ENCODE measurements around the gene GPR180.
"Not testable (repeated sequence)": the region's sequence is repeated elsewhere in the genome, so short reads cannot be mapped to it uniquely, and the experiment has no call there.

GPR180 gene

DNA sequence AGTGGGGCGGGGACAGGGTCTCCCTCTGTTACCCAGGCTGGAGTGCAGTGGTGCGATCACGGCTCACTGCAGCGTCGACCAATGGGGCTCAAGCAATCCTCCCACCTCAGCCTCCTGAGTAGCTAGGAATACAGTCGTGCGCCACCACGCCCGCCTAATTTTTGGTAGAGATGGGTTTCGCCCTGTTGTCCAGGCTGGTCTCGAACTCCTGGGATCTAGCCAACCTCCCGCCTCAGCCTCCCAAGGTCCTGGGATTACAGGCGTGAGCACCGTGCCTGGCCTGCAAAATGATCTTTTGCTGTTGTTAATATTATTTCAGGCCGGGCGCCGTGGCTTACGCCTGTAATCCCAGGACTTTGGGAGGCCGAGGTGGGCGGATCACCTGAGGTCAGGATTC lies 5.1 kb upstream of the GPR180 start:
- DNase-seq (ENCODE audit: low read depth) = no peak

DNA sequence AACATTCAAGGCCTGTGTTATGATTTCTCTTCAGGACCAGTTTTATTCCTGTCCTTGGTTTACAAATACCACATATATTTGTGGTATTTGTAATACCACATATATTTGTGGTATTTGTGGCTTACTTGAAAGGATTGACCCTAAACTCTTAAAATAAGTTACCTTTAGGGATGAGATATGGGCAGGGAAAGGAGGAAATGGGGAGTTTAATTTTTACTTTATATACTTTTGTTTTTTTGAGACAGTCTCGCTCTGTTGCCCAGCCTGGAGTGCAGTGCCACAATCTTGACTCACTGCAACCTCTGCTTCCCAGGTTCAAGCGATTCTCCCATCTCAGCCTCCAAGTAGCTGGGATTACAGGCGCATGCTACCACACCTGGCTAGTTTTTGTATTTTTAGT lies 3.4 kb upstream of the GPR180 start:
- no peak for DNase-seq (ENCODE audit: low read depth)

DNA sequence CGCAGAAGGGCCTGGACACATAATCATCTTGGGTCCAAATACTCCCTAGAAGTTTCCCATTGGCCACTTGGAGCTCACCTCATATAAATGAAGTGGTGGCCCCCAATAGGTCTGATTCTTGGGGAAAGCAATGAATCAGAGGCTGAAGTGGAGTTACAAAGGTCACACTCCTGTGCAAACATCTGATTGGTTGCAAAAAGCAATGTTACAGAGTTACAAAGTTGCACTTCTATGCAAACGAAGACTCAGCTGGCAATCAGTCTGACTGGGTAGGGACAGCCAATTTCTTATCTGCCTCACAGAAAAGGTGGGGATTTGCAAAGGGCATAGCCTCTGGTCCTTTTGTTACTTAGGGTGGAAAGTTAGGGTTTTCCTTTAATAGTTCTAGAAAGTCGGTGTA lies 1.8 kb upstream of the GPR180 start:
- no peak for DNase-seq (ENCODE audit: low read depth)

DNA sequence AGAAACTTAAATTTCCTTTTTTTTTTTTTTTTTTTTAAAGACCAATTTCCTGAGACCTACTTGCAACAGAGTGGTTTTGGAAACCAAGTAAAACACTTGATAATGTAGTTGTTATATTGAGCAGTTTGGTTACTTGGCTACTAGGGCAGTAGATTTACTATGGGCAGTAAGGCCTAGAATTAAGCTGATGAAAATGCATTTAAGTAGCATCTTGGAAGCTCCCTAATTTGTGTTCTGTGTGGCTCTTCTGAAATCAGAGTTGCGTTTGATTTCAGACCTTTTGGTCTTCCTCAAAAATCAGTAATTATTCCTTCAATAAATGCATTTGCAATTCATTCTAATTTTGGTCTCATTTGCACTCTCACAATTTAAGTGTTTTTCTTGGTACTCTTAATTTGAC lies 810 bp downstream of the GPR180 start:
- no peak for DNase-seq (ENCODE audit: low read depth)

DNA sequence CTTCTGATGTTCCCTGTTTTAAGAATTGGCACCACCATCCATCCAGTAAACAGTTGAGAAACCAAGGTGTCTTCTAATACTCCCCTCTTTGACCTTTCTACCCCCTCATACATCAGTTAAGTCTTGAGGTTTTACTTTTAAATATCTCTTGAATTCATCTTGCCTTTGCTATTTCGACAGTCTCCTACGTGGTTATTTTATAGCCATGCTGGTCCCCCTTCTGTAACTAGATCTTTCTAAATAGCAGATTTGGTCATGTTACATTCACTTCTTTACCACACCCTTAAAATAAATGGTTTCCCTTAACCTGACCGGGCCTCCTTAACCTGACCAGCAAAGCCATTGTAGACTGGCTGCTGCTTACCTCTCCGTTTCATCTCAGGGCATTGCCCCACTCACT lies 5.4 kb downstream of the GPR180 start:
- no peak for DNase-seq (ENCODE audit: low read depth)

DNA sequence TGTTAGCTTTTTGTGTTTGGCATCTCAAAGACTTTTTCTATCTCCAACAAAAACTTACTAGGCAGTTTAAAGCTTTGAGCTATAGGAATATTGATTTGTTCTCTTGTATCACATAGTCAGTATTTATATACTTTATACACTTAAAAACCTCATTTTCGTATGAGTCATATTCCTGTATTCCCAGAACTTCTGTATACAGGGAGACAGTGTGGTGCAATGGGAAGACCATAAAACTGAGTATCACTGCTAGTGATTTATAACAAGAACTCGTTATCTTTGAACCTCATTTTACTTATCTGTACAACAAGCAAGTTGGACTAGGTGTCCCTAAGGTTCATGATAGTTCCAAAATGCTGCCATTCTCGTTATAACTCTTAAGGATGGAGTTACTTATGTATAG lies 6.3 kb downstream of the GPR180 start:
- no peak for DNase-seq (ENCODE audit: low read depth)

DNA sequence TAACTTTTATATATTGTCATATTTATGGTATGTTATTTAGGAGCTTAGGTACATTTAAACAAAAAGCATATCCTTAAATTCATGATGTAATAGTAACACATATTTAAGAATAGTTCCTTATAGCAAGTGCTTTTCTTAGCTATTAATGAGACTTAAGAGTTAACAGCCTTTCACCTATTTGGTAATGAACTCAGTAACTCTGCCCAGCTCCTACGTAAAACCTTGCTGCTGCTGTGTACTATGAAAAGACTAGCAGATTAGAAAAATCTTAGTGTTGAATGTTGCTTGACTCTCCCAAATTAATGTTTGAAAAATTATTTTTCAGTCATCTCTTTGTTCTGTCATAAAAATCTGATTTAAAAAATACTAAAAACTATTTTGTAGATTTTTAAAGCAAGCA lies 6.9 kb downstream of the GPR180 start:
- no peak for DNase-seq (ENCODE audit: low read depth)

DNA sequence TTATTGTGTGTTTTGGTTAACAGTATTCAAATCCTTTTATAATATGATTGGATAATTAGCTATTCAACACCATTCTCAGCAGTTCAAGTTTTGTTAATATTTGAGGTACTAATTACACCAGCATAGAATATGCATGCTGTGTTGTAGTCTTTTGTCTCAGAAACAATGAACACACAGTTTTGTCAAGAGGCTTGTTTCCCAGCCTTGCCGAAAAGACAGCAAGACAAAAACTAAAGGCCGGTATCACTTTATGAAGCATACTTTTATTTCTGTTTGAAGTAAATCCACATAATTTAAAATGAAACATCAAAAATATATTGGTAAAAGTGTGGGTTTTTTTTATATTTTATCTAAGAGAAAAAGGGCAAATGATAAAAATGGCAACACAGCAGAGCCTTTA lies 7.5 kb downstream of the GPR180 start:
- no peak for DNase-seq (ENCODE audit: low read depth)

DNA sequence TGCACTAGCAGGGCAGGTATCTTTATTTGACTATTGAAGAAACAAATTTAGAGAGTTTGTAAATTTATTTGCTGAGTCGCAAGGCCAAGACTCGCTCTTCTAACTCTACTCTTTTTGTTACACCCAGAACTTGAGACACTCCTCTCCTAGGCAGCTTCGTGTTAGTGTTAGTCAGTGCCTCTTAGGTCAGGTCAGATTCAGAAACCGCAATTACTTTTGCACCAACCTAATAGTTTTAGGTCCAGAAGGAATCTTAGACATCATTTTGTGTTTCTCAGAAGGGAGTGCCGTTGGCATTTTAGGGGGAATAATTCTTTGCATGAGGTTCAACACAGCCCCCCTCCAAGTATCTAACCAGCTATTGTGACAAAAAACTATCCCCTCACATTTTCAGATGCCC lies 8.8 kb downstream of the GPR180 start:
- no peak for DNase-seq (ENCODE audit: low read depth)

DNA sequence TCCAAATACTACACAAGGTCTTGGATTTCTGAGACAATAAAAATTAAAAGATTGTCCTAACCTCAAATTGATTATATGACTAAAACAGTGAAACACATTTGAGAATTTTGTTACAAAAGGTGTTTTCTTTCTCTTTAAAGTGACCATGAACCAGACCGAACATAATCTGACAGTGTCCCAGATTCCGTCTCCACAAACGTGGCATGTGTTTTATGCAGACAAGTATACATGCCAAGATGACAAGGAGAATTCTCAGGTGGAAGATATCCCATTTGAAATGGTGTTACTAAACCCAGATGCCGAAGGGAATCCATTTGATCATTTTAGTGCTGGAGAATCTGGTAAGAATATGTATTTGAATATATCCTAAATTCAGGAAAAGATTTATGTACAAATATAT lies 10.4 kb downstream of the GPR180 start:
- no peak for DNase-seq (ENCODE audit: low read depth)

DNA sequence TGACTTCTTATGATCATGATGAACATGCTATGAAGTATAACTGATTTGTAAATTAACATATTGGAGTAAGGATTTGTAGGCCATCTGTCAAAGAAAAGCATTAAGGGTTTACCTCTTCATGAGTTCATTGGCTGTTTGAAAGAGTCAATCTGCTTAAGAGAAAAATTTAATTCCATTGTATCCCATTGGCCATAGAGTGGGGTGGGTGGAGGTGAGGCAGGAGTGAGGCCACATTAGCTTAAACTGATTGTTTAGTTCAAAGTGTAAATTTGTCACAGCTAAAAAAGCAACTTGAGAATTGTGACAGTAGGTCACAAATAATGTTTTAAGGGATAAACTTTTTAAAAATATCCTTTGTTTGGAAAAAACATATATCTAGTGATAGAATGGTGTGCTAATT lies 11.4 kb downstream of the GPR180 start:
- DNase-seq (ENCODE audit: low read depth) = no peak

DNA sequence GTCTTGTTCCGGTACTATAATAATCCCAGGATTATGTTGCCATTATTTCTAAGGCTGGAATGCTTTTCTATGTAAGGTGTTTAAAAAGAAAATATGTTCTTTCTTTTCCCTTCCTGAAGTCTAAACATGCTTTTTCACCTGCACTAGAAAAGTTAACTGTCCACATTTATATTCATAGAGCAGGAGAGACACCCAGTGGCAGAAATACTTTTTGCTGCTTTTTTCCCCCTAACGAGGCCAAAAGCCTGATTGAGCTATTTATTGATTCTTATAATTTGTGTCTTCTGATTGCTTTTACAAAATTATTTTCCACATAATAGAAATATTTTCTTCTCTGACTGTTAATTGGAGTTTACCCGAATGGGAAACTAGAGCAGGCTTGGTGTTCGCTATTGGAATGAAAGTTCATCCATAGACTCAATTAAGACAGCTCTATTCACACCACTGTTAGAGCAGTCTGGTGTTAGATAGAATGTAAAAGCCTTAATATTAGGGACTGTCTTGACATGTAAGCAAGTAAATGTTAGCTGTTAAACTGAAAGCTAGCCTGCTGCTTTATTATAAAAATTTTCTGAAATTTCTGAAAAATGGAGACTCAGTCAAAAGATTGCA lies 15.8 kb downstream of the GPR180 start:
- no peak for DNase-seq (ENCODE audit: low read depth)

DNA sequence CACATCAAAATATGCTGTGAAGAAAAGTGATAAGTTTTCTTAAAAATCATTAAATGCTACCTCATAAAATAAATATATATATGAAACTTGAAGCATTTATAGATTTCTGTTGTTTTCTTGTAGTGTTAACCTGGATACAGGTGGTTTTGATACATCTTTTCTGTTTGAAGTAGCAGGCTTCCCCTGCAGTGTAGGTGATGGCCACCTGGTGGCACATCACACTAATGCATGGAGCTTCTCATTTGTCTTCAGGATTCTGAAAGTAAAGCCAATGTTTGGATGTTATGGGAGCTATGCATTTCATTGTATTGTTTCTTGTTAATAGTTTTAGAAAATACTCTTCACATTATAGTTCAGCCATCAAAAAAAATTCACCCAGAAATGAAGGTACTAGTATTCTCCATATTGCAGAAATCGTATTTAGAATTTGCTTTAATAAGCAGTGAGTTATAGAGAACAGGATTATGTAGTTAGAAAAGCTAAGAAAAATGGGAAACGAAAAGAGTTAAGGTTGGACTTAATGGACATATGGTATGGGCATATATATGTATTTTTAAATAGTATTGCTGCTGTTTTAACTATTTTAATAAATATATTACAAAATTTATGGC lies 18.7 kb downstream of the GPR180 start:
- DNase-seq (ENCODE audit: low read depth) = no peak

DNA sequence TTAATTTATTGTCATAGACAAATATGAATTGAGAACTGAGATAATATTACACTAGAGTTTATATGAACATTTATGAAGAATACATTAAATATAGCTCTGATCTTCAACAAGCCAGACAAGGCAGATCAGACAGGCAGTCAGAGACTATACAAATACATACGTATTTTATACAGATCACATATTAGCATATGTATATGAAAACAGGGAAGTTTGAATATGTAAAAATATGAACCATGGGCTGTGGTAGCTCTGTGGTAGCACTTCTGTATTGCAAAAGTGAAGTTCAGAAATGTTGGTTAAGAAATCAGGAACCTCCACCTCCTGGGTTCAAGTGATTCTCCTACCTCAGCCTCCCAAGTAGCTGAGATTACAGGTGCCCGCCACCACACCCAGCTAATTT lies 20.7 kb downstream of the GPR180 start:
- DNase-seq (ENCODE audit: low read depth) = no peak

DNA sequence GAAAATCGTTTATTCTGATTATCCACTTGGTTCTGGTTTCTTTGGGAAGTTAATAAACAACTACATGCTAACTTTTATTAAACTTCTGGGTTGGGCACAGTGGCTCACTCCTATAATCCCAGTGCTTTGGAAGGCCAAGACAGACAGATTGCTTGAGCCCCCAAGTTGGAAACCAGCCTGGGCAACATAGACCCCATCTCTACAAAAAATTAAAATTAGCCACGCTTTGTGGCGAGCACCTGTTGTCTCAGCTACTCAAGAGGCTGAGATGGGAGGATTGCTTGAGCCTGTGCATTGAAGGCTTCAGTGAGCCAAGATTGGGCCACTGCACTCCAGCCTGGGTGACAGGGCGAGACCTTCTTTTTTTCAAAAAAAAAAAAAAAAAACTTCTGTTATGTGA lies 21.7 kb downstream of the GPR180 start:
- no peak for DNase-seq (ENCODE audit: low read depth)

DNA sequence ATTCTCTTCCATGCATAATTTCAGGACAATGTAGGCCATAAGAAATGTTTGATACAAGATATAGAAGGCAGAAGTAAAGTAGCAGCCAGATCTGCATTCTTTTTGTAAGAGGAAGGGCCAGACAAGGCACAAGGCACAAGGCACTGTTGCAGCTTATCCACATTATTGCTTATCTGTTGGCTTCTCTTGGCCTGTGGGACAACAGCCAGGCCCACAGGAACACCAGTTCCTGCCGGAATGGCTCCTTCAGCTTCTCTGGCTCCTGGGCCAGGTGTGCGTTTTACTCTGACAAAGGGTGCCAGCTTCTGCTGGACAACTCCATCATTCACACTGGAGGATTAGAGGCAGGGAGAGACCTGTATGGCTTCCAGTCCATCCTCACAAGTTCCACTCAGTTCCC lies 29.2 kb downstream of the GPR180 start:
- no peak for DNase-seq (ENCODE audit: low read depth)

DNA sequence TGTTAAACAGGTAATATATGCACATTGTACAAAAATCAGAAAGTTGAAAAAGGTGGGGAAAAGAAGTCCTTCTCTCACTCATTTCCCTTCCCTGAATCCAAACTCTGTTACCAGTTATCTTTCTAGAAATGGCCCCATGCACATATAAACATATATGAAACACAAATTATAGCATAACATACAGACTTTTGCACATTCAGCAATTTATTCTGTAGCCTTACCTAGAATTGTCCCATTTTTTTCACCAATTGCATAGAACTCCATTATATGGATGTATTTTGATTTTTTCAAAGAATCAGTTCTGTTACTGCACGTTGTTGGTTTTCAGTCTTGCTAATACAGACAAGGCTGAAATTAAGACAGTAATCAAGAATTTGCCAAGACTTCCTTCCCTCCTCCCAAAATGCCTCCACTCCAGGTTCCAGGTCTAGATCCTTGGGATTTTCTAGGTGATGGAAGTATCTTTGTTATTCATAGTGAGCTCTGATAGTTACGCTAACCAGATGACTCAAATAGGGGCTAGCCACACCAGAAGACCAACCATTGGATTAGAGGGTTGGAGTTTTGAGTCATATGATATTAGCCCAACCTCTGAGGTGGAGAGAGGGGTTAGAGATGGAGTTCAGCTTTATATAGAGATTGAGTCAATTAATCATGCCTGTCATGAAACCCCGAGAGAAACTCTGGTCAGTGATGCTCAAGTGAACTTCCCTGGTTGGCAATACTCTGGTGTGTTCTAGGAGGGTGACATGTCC lies 30.7 kb downstream of the GPR180 start:
- no peak for DNase-seq (ENCODE audit: low read depth)

DNA sequence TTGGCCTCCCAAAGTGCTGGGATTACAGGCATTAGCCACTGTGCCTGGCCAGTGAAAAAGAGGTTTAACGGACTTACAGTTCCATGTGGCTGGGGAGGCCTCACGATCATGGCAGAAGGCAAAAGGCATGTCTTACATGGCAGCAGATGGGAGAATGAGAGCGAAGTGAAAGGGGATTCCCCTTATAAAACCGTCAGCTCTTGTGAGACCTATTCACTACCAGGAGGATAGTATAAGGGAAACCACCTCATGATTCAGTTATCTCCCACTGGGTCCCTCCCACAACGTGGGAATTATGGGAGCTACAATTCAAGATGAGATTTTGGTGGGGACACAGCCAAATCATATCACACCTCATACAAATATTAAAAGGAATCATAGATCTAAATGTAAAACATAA lies 34.4 kb downstream of the GPR180 start:
- DNase-seq (ENCODE audit: low read depth) = not testable (repeated sequence)

DNA sequence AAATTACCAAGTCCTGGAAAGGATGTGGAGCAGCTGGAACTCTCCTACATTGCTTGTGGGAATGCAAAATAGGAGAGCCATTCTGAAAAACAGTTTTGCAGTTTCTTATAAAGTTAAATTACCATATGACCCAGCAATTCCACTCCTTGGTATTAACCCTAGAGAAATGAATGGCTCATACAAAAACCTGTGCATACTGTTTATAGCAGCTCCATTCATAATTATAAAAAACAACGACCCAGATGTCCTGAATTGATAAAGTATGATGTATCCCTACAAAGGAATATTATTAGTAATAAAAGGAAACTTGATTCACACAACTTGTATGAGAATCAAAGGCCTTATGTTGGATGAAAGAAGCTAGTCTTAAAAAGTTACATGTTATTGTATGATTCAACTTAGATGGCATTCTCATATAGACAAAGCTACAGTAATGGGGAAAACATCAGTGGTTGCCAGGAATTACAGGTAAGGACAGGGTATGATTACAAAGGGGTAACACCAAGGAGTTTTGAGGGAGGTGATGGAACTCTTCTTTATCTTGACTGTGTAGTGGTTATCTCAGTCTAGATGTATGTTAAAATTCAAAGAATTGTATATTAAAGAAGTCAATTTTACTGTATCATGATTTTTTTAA lies 35.4 kb downstream of the GPR180 start:
- no peak for DNase-seq (ENCODE audit: low read depth)

DNA sequence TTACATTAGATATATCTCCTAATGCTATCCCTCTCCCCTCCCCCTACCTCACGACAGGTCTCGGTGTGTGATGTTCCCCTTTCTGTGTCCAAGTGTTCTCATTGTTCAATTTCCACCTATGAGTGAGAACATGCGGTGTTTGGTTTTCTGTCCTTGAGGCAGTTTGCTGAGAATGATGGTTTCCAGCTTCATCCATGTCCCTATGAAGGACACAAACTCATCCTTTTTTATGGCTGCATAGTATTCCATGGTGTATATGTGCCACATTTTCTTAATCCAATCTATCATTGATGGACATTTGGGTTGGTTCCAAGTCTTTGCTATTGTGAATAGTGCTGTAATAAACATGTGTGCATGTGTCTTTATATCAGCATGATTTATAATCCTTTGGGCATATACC lies 36.0 kb downstream of the GPR180 start:
- not testable (repeated sequence) for DNase-seq (ENCODE audit: low read depth)

DNA sequence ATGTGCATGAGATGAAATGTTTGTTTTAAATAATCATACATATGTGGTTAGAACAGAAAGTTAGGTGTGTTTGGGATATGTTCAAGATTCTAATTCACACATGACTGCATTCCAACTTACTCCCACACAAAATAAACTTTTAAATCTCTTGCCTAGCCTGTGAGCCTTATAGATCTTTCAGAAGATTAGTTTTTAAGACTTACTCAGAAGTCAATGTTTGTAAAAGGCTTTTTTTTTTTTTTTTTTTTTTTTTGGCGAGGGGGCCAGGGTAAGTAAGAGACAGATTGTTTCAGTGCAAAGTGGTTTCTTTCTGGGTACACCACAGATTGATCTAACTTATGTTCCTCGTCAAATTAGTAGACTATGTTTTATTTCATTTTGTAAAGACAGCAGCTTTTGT lies 39.1 kb downstream of the GPR180 start:
- DNase-seq (ENCODE audit: low read depth) = no peak

DNA sequence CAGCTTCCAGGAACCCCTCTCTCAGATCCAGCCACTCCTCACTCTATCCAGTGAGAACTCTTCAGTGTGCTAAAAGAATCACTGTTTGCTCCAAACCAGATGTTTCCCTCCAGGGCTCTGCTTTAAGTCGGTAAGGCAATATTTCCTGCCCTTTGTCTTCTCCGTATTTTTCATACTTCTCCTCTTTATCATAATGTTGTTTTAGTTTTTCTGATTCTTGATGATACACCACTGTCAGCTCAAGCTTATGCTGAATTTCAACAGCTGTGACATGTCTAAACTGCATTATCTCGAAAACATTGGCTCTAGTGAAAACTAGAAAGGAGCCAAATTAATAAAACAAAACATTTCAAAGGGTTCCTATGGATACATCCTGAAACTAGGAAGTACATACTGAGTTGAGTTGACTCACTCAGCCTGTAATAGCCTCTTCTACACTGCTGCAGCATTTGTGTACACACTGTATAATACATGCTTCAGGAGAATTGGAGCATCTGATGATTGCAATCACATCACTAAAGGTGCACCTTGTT lies 39.8 kb downstream of the GPR180 start:
- DNase-seq (ENCODE audit: low read depth) = no peak

DNA sequence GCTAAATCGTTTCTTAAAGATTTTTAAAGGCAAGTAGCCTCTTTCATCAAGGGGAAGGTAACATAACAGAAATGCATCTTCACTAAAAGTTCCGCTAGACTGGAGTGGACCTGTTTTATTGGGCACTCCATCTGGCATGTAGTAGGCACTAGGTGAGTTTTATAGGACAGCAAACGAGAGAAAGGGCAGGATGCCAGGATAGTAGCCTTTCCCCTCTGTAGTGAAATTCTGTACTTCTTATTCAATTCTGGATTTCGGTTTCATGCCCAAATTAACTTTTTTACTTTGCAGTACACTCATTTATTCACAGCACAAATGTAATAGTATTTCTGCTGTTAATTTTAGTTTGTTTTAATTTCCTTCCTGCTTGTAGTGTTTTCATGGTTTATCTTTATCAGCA lies 45.2 kb downstream of the GPR180 start:
- DNase-seq (ENCODE audit: low read depth) = no peak
